GM23248 (cell line): Measurements from ENCODE around the gene KDM3A. TPM values are rescaled to one million over a fixed set of nuclear protein-coding genes. Genes with fewer than 3 reads are reported as not detected.
A peak's percentile ranks its signal among the peaks of the same experiment; 100 is the strongest.

Experiments used
- DNase-seq: peaks from one replicate; pipeline ENCODE4 v3.0.0-alpha.2; 2015
- H2AFZ ChIP-seq: fragments of 200-600 bp; sonication (generic); 2 replicates; pipeline ENCODE4 v1.6.1; 2016; ENCODE audit warnings: antibody characterized with exemption
- H3F3A ChIP-seq: fragments of 200-600 bp; sonication (generic); 2 replicates; pipeline ENCODE4 v1.6.1; 2016; ENCODE audit warnings: mild to moderate bottlenecking, antibody characterized with exemption, mixed run types; ENCODE audit not compliant: insufficient read depth
- H3K27ac ChIP-seq: fragments of 200-600 bp; sonication (generic); 2 replicates; pipeline ENCODE4 v1.5.1; 2016; ENCODE audit warnings: mild to moderate bottlenecking
- H3K27me3 ChIP-seq: fragments of 200-600 bp; sonication (generic); replicated peaks from 2 replicates; pipeline ENCODE4 v1.6.1; 2016; ENCODE audit warnings: mild to moderate bottlenecking; ENCODE audit not compliant: insufficient read depth
- H3K36me3 ChIP-seq: fragments of 200-600 bp; sonication (generic); 2 replicates; pipeline ENCODE4 v1.6.1; 2016; ENCODE audit warnings: low read depth, mild to moderate bottlenecking
- H3K4me1 ChIP-seq: fragments of 200-600 bp; sonication (generic); 2 replicates; pipeline ENCODE4 v1.6.1; 2016; ENCODE audit warnings: mild to moderate bottlenecking; ENCODE audit not compliant: insufficient read depth
- H3K4me2 ChIP-seq: fragments of 200-600 bp; sonication (generic); one replicate; pipeline ENCODE4 v1.6.1; 2016; ENCODE audit warnings: mild to moderate bottlenecking; ENCODE audit not compliant: unreplicated experiment
- H3K4me3 ChIP-seq: fragments of 200-600 bp; sonication (generic); 2 replicates; pipeline ENCODE4 v1.5.1; 2016; ENCODE audit warnings: mild to moderate bottlenecking
- H3K79me2 ChIP-seq: fragments of 200-600 bp; sonication (generic); 2 replicates; pipeline ENCODE4 v1.6.1; 2016; ENCODE audit warnings: mild to moderate bottlenecking; ENCODE audit not compliant: insufficient read depth
- H3K9ac ChIP-seq: fragments of 200-600 bp; sonication (generic); 2 replicates; pipeline ENCODE4 v1.6.1; 2016; ENCODE audit warnings: mild to moderate bottlenecking
- H3K9me2 ChIP-seq: fragments of 200-600 bp; sonication (generic); 2 replicates; pipeline ENCODE4 v1.6.1; 2016; ENCODE audit warnings: mixed run types, mild to moderate bottlenecking, moderate library complexity; ENCODE audit not compliant: insufficient read depth
- H3K9me3 ChIP-seq: fragments of 200-600 bp; sonication (generic); one replicate; pipeline ENCODE4 v1.6.1; 2017; ENCODE audit warnings: low read depth
- H4K20me1 ChIP-seq: fragments of 200-600 bp; sonication (generic); 2 replicates; pipeline ENCODE4 v1.6.0; 2016; ENCODE audit not compliant: insufficient read depth
- EZH2 ChIP-seq: fragments of 200-600 bp; sonication (generic); IDR thresholded peaks from 2 replicates; pipeline ENCODE4 v1.6.1; 2018; ENCODE audit warnings: antibody characterized with exemption, mild to moderate bottlenecking; ENCODE audit not compliant: insufficient read depth, poor library complexity, severe bottlenecking
- EZH2phosphoT487 ChIP-seq: fragments of 200-600 bp; sonication (generic); IDR thresholded peaks from 2 replicates; pipeline ENCODE4 v1.6.1; 2018; ENCODE audit warnings: antibody characterized with exemption, moderate library complexity, mild to moderate bottlenecking, low read depth; ENCODE audit not compliant: insufficient read depth
- WGBS, 2 experiments: methylation state at CpG; one replicate each; pipeline ENCODE4 v1.1.6; 2015 to 2017; ENCODE audit warnings: low lambda C conversion rate in 2 of 2, low coverage in 1 of 2; ENCODE audit errors: missing lambda C conversion rate in 2 of 2; 5-methylcytosine and 5-hydroxymethylcytosine counted together
- in situ Hi-C: fragments of 300-500 bp; cut with MboI; formaldehyde crosslinking; loops from 2 replicates; pipeline ENCODE4 v1.15.0; 2020
- polyA plus RNA-seq: library from polyadenylated mRNA; unstranded; fragments of >200 nt; fragmentation: Nextera tagmentation; extraction: Ambion mirVana; gene quantifications from 2 replicates; pipeline ENCODE4 v1.2.1, GENCODE V29; 2016
- total RNA-seq: library from RNA; depleted of rRNA; stranded (reverse); fragments of >200 nt; shearing (Covaris generic); gene quantifications from 2 replicates; pipeline ENCODE4 v1.2.3, GENCODE V29; 2014

KDM3A gene
- total and polyA plus RNA-seq, 2 experiments from 2014 or later = 14.6 to 24.4 TPM

GRCh38 chr2:86439879-86440630 lies 1.1 kb upstream of the KDM3A start:
- Histone ChIP-seq H3K27me3 (no peaks in the 10 kb centered on the region), H3K4me3 (peak overlapping the region; percentile 78), H3K79me2 (peaks cover 32% of the 10 kb centered on the region), H3K9me2 (no peaks in the 10 kb centered on the region), H3K36me3 (no peaks in the 10 kb centered on the region), H3K9ac (no peak overlapping the region), H3K4me2 (no peak overlapping the region), H2AFZ (peak overlapping the region; percentile 96), H3K4me1 (peaks cover 22% of the 10 kb centered on the region), H3K9me3 (peaks cover 6% of the 10 kb centered on the region), H3K27ac (peak overlapping the region; percentile 100), H3F3A (peaks cover 26% of the 10 kb centered on the region), H4K20me1 (peaks cover 19% of the 10 kb centered on the region; the same call in 1 of the 2 replicates)
- TF ChIP-seq EZH2 (no peak), EZH2phosphoT487 (no peak)
- WGBS, 2 experiments = 86 to 92% methylated on average over 3 of the region's 3 CpGs
- no peak for DNase-seq
- in situ Hi-C loops = no loop called here

DNA sequence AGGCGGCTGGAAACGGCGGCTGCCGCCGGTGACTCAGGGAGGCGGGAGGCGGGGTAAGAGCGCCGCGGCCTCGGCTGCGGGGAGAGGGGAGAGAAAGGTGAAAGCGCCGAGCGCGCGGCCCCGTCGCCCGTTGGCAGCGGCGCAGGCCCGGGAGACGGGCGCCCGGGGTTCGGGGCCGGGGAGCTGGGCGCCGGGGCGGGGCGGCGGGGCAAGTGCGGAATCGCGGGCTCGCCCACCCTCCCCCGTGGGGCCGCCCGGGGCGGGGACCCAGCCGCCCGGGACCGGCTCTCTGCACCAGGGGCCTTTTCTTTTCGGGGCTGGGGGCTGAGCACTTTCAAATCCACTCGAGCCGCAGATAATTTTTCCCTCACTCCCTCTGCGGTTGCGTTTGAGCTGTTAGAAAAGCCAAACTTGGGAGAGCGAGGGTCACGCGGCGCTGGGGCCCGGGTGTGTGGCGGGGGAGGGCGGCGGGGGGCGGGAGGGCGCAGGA lies 266 bp downstream of the KDM3A start:
- Histone ChIP-seq H3K36me3 (0 out of 2 replicates have a peak, but pooled peaks cover 7% of the 10 kb centered on the region), H3K79me2 (peaks cover 46% of the 10 kb centered on the region), H3K9ac (peak overlapping the region; percentile 89), H2AFZ (no peak overlapping the region), H3K27ac (peak overlapping the region; percentile 100), H3K4me3 (peak overlapping the region; percentile 85), H4K20me1 (peaks cover 29% of the 10 kb centered on the region; the same call in 1 of the 2 replicates), H3K9me2 (no peaks in the 10 kb centered on the region), H3K4me2 (peak overlapping the region; percentile 57), H3F3A (peaks cover 32% of the 10 kb centered on the region), H3K4me1 (peaks cover 33% of the 10 kb centered on the region), H3K9me3 (peaks cover 6% of the 10 kb centered on the region), H3K27me3 (no peaks in the 10 kb centered on the region)
- TF ChIP-seq EZH2 = no peak
- TF ChIP-seq EZH2phosphoT487 = no peak
- 0 to 3% methylated on average over 13 to 48 of the region's 59 CpGs for WGBS, 2 experiments
- in situ Hi-C loops = no loop called here
- no peak for DNase-seq

GRCh38 chr2:86441882-86442641 lies 891 bp downstream of the KDM3A start:
- peak overlapping the region; percentile 89 for H3K9ac ChIP-seq
- DNase-seq = peak; percentile 80
- H3K36me3 ChIP-seq = peaks cover 13% of the 10 kb centered on the region
- peak overlapping the region; percentile 85 for H3K4me3 ChIP-seq
- H3K9me3 ChIP-seq = peaks cover 6% of the 10 kb centered on the region
- peaks cover 32% of the 10 kb centered on the region for H3F3A ChIP-seq
- WGBS, 2 experiments = 0 to 1% methylated on average over 34 to 53 of the region's 53 CpGs
- peak overlapping the region; percentile 48 for H2AFZ ChIP-seq
- no peaks in the 10 kb centered on the region for H3K27me3 ChIP-seq
- TF ChIP-seq EZH2 (no peak), EZH2phosphoT487 (no peak)
- H3K4me2 ChIP-seq = peak overlapping the region; percentile 90
- peaks cover 35% of the 10 kb centered on the region for H3K4me1 ChIP-seq
- H4K20me1 ChIP-seq = peaks cover 31% of the 10 kb centered on the region; the same call in 1 of the 2 replicates
- H3K79me2 ChIP-seq = peaks cover 52% of the 10 kb centered on the region
- peak overlapping the region; percentile 100 for H3K27ac ChIP-seq
- in situ Hi-C loops = no loop called here
- H3K9me2 ChIP-seq = no peaks in the 10 kb centered on the region

- Histone ChIP-seq H3K9me3 (peaks cover 6% of the 10 kb centered on the region), H4K20me1 (peaks cover 31% of the 10 kb centered on the region; the same call in 1 of the 2 replicates), H3K79me2 (peaks cover 58% of the 10 kb centered on the region), H2AFZ (peak overlapping the region; percentile 48), H3K9me2 (no peaks in the 10 kb centered on the region), H3K36me3 (peaks cover 17% of the 10 kb centered on the region), H3K27ac (peak overlapping the region; percentile 100), H3K4me1 (peaks cover 35% of the 10 kb centered on the region), H3K9ac (peak overlapping the region; percentile 89), H3K4me2 (peak overlapping the region; percentile 90), H3K27me3 (no peaks in the 10 kb centered on the region), H3F3A (peaks cover 32% of the 10 kb centered on the region), H3K4me3 (peak overlapping the region; percentile 85)
- DNase-seq = peak; percentile 96
- no peak for TF ChIP-seq EZH2phosphoT487
- TF ChIP-seq EZH2 = no peak
- in situ Hi-C loops = no loop called here
- WGBS, 2 experiments = 2 to 13% methylated on average over 5 of the region's 5 CpGs
Measured at GRCh38 chr2:86442642-86443005, 1.5 kb downstream of the KDM3A start.
